Upper lobe of right lung (tissue), 1 donor: ENCODE results near the gene PAOX. TPM values are rescaled to one million over a fixed set of nuclear protein-coding genes. Genes with fewer than 3 reads are reported as not detected.
"Not testable (repeated sequence)": the region's sequence is repeated elsewhere in the genome, so short reads cannot be mapped to it uniquely, and the experiment has no call there.

Experiments
- ATAC-seq: fragments of 200-7000 bp; cut with Tn5 transposase; one replicate; pipeline ENCODE4 v1.9.1; 2020; ENCODE audit warnings: mild to moderate bottlenecking, moderate library complexity
- DNase-seq: peaks from one replicate; pipeline ENCODE4 v3.0.0-alpha.2; 2020
- H3K27ac ChIP-seq: fragments of 200-600 bp; one replicate; pipeline ENCODE4 v1.8.0; 2022
- H3K27me3 ChIP-seq: fragments of 200-600 bp; one replicate; pipeline ENCODE4 v1.8.0; 2022; ENCODE audit warnings: mild to moderate bottlenecking
- H3K36me3 ChIP-seq: fragments of 200-600 bp; one replicate; pipeline ENCODE4 v1.8.0; 2022
- H3K4me1 ChIP-seq: fragments of 200-600 bp; one replicate; pipeline ENCODE4 v1.8.0; 2022
- H3K4me3 ChIP-seq: fragments of 200-600 bp; one replicate; pipeline ENCODE4 v1.8.0; 2022; ENCODE audit warnings: mild to moderate bottlenecking
- H3K9me3 ChIP-seq: fragments of 200-600 bp; one replicate; pipeline ENCODE4 v1.8.0; 2022
- CTCF ChIP-seq: fragments of 200-600 bp; IDR thresholded peaks from one replicate; pipeline ENCODE4 v1.8.0; 2022; ENCODE audit warnings: antibody characterized with exemption
- intact Hi-C: fragments of 100-400 bp; cut with DNase I; formaldehyde crosslinking; loops from one replicate; pipeline ENCODE4 v1.11.0; 2022
- total RNA-seq: library from RNA; stranded (reverse); fragmentation: NEBNext Ultra II Directional; extraction: Animal tissue kit (Norgen Biotek cat#: 25700); gene quantifications from one replicate; pipeline ENCODE4 v1.2.1, GENCODE V29; 2021
- donor health status: DM: no; HTN: yes; CAD: no; lungs with severe emphysema.

PAOX gene
- total RNA-seq, 1 donor from 2014 or later = 6.0 TPM

- intact Hi-C loops = no loop called here
- no peak for DNase-seq
- Histone ChIP-seq H3K27ac (no peak overlapping the region), H3K4me1 (no peaks in the 10 kb centered on the region), H3K9me3 (no peaks in the 10 kb centered on the region), H3K4me3 (no peak overlapping the region), H3K36me3 (no peaks in the 10 kb centered on the region), H3K27me3 (no peaks in the 10 kb centered on the region)
- no peak for ATAC-seq
- no peak for TF ChIP-seq CTCF
These were observed 4.5 kb downstream of the PAOX start for GRCh38 chr10:133383551-133383950.

GRCh38 chr10:133384071-133384470 is 5.0 kb downstream of the PAOX start:
- Histone ChIP-seq H3K27ac (no peak overlapping the region), H3K4me1 (no peaks in the 10 kb centered on the region), H3K27me3 (no peaks in the 10 kb centered on the region), H3K9me3 (no peaks in the 10 kb centered on the region), H3K4me3 (no peak overlapping the region), H3K36me3 (no peaks in the 10 kb centered on the region)
- intact Hi-C loops = no loop called here
- ATAC-seq = no peak
- peak; percentile 43 for DNase-seq
- TF ChIP-seq CTCF = no peak

- no peaks in the 10 kb centered on the region for H3K27me3 ChIP-seq
- no peak overlapping the region for H3K4me3 ChIP-seq
- DNase-seq = peak; percentile 21
- ATAC-seq = no peak
- no peak overlapping the region for H3K27ac ChIP-seq
- H3K4me1 ChIP-seq = no peaks in the 10 kb centered on the region
- intact Hi-C loops = no loop called here
- no peak for TF ChIP-seq CTCF
- no peaks in the 10 kb centered on the region for H3K36me3 ChIP-seq
- no peaks in the 10 kb centered on the region for H3K9me3 ChIP-seq
These were observed 6.2 kb downstream of the PAOX start for GRCh38 chr10:133385214-133385613.

DNA sequence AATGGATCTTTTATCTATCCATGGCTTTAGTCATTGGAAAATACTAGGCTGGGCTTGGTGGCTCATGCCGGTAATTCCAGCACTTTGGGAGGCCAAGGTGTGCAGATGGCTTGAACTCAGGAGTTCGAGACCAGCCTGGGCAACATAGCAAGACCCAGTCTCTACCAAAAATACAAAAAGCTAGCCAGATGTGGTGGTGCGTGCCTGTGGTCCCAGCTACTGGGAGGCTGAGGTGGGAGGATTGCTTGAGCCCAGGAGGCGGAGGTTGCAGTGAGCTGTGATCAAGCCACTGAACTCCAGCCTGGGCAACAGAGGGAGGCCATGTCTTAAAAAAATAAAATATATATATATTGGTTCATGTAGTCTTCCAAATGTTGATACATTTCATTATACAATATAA is 7.9 kb downstream of the PAOX start:
- intact Hi-C loops, H3K4me1 ChIP-seq, ATAC-seq, H3K27ac ChIP-seq, H3K9me3 ChIP-seq, H3K27me3 ChIP-seq, DNase-seq, H3K36me3 ChIP-seq, H3K4me3 ChIP-seq: not testable (repeated sequence)

GRCh38 chr10:133388236-133388972 is 9.3 kb downstream of the PAOX start:
- Histone ChIP-seq H3K27me3 (no peaks in the 10 kb centered on the region), H3K27ac (peak overlapping the region; percentile 24), H3K36me3 (no peaks in the 10 kb centered on the region), H3K4me3 (peak overlapping the region; percentile 28), H3K4me1 (peaks cover 2% of the 10 kb centered on the region), H3K9me3 (no peaks in the 10 kb centered on the region)
- intact Hi-C loops = no loop called here
- peak; percentile 53 for DNase-seq
- TF ChIP-seq CTCF = no peak
- no peak for ATAC-seq

GRCh38 chr10:133388973-133389818 is 10.1 kb downstream of the PAOX start:
- Histone ChIP-seq H3K4me1 (peaks cover 2% of the 10 kb centered on the region), H3K9me3 (no peaks in the 10 kb centered on the region), H3K36me3 (no peaks in the 10 kb centered on the region), H3K27ac (peak overlapping the region; percentile 24), H3K4me3 (peak overlapping the region; percentile 28), H3K27me3 (no peaks in the 10 kb centered on the region)
- TF ChIP-seq CTCF = no peak
- ATAC-seq = no peak
- DNase-seq = peak; percentile 70
- intact Hi-C loops = no loop called here
